OCI-LY7 (cell line): Measurements from ENCODE around the gene CELF2.

Source experiments
- CTCF ChIP-seq: fragments of 200-600 bp; sonication (generic); conservative IDR thresholded peaks from 2 replicates; pipeline ENCODE4 v1.5.1; 2014; ENCODE audit warnings: mild to moderate bottlenecking, antibody characterized with exemption, low read length, moderate library complexity, mixed read lengths
- EZH2phosphoT487 ChIP-seq: fragments of 200-600 bp; sonication (generic); IDR thresholded peaks from 2 replicates; pipeline ENCODE4 v1.6.1; 2018; ENCODE audit warnings: low read depth, borderline replicate concordance, mild to moderate bottlenecking, mixed run types, antibody characterized with exemption, low read length, moderate library complexity, mixed read lengths

GRCh38 chr10:11177926-11178471 lies 160.3 kb downstream of the CELF2 start:
- 0 out of 2 replicates have a peak, but pooled peaks have one; percentile 13 for TF ChIP-seq CTCF
- TF ChIP-seq EZH2phosphoT487: no peak
